Superior temporal gyrus (tissue), 1 donor: Measurements from ENCODE around the gene LPXN.
A peak's percentile ranks its signal among the peaks of the same experiment; 100 is the strongest.

Source experiments
- DNase-seq: peaks from one replicate; pipeline ENCODE4 v3.0.0-alpha.2; 2016; ENCODE audit errors: extremely low spot score

Gene LPXN

DNA sequence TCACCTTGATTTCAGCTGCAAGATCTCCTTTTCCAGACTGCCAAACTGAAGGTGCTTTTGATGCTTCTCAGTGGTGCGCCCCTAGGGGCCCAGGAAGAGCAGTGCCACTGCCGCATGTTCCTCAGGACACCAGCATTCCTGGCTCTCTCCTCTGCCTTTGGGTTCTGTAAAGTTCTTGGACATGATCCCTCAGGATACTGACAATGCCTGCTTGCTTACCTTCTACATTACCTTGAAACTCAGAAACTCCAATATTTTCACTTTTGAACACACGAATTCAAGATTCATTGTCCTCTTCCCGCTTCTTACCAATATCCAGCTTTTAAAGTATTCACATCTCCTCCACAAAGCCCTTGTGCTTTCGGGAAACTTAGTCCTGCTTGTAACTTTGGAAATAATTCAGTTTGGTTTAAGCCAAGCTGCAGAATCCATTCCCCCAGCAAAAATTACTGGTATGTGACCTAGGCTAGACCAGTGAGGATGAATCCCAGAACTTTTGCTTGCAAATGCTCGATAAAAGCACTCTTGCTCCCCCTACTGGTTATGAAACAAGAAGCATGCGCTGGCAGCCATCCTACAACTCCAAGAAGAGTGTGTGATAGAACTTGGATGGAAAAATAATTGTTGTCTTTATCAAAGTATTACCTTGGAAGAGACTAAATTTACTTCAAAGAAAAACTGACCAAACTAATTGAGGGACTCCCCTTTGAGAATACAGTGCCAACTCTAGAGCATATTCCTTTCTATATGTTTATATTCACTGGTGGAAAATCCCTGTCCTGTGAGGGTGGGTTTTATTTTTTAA is 51.2 kb downstream of the LPXN start:
- DNase-seq: peak; percentile 94

DNA sequence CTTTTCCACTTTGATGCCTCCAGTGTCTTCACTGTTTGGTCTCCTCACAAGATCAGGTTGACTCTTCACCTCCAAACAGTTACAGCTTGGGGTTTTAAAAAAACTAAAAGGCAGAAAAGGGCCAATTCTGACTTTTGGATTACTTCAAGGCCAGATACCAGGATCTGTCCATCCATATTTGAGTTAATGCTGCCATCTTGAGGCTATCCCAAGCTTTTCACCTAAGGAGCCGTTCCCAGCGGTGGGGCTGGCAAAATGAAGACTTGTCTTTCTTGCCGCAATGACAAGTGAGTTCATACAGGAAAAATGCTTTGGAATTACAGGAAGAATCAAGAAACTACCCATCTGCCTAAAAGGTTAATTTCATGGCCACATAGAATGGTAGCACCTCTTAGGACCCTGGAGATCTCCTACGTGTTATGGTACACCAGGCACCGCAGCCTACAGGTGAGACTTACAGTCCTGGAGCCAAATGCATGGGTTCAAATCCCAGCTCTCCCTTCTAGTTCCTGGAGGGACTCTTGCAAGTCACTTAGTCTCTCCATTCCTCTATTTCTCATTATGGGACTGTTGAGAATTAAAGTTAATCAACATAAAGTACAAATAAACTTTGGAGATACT is 61.8 kb downstream of the LPXN start:
- peak; percentile 86 for DNase-seq

DNA sequence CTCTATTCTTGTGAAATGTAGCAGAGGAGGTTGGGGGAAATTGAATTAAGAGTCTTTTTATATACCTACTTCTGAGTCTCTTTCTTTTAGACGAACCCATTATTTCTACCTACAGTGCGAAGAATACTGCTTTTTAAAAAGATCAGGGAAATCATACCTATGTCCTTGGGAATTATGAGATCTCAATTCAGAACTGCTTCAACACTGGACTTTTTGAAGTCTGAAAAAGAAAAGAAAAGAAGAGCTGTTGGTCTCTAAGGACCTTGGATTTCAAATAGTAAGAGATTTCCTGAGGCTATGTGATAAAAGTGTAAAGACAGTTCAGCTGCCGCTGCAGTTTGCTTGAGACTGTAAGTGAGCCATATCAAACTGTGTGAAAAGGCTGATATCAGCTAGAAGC is 64.0 kb downstream of the LPXN start:
- DNase-seq: no peak

DNA sequence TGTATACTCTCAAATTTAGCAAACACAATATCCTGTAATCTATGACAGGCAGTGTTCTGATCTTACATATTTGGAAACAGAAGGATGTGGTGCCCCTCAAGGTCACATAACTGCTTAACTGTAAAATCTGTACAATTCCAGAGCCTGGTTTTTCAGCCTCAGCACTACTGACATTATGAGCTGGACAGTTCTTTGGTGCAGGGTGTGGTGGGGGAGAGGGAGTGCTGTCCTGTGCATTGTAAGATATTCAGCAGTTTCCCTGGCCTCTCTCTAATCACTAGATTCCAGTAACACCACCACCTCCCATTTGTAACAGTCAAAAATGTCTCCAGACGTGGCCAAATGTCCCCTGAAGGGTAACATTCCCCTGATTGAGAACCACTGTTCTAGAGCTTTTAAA is 65.9 kb downstream of the LPXN start:
- no peak for DNase-seq

DNA sequence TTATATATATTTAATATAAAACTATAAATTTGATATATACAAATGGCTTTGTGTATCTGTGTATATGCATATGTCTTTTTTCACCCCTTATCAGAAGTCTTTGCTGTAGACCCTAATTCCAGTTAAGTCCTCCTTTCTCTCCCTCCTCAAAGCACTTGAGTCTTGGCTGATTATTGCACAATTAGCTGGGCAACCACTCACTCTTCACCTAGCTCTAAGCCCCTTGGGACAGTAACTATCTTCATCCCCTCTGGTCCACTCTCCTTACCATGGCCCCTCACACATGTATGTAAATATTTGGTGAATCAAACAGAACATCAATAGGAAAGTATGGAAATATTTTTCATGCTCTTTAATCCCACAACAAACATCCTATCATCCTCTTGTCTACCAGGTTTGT is 66.8 kb downstream of the LPXN start:
- no peak for DNase-seq

DNA sequence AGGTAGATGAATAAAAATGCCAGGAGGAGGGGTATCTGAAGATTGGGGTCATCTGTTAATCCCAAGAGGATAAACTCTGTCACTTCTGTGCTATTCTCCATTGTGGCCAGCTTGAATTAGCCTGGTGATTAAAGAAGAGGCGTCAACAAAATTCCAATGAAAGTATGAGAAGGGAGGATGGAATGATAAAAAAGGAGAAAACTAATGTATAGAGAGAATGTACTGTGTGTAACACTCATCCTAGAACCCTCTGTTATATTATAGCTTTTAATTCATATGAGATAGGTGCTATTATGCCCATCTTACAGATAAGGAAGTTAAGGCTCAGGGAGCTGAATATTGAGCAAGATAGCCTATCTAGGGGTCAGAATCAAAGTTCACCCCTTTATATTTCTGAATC is 67.7 kb downstream of the LPXN start, which contains the start of gene OR5B21:
Gene OR5B21, minus strand, starts transcription at position 101 of the 400 bp plus-strand sequence. Its CDS starts 0 bp downstream, at position 101.
- DNase-seq: no peak

DNA sequence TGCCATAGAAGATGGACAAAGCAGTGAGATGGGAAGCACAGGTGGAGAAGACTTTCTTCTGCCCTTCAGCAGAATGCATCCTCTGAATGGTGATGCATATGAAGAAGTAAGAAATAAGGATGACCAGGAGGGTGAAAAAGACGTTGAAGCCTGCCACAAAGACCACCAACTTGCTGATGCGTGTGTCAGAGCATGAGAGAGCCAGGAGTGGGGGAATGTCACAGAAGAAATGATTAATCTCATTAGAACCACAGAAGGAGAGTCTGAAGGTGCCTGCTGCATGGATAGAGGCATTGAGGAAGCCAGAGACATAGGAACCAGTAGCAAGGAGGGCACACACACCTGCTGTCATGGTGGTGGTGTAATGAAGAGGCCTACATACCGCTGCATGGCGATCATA is 68.3 kb downstream of the LPXN start:
- DNase-seq: no peak

DNA sequence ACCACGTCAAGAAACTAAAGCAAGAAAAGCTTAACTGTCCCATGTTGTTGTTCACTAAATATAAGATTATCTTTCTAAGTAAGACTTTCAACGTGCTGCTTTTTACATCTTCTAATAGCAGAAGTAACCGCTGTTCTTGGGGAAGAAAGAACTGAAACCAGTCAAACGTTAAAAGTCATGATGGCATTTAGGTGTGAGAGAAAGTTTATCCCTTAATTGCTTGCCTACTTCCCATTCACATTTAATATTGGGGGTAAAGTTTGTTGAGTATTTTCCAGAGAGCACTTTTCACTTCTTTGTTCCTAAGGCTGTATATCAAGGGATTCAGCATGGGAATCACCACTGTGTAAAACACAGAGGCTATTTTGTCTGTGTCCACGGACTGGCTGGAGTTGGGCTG is 68.7 kb downstream of the LPXN start:
- no peak for DNase-seq

DNA sequence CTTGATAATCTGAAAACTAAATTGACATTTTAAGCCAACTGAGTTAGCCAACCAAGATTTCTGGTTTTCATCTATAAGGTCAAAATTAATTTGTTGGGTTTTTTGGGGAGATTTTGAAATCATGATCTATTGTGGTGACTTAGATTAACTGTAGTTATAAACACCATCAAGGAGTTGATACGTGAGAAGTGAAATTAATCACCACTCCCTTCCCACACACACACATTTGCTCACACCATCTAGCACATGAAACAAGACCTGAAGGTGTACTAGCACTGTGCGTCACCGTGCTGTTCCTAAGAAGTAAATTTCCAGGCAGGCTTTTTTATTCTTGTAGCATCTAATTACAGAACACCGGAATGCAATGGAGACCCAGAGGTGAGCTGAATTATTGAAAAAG is 69.8 kb downstream of the LPXN start:
- no peak for DNase-seq

DNA sequence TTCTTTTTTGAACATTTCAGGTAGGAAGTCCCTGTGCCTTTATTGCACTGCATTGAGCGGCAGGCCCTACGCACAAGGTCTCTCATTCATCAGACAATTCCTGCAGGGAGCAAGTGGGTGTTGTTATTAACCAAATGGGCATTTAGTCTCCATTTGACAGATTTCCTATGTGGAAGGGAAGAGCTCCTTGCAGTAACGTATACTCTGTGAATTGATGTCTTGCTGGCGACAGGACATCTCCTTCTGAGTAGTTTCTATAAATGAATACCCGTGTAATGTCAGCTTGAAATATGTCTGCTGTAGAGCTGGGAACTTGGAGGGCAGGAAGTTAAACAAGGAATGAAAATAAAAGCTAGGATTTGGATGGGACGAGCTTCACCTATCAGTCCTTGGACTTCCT is 71.4 kb downstream of the LPXN start:
- DNase-seq: no peak

DNA sequence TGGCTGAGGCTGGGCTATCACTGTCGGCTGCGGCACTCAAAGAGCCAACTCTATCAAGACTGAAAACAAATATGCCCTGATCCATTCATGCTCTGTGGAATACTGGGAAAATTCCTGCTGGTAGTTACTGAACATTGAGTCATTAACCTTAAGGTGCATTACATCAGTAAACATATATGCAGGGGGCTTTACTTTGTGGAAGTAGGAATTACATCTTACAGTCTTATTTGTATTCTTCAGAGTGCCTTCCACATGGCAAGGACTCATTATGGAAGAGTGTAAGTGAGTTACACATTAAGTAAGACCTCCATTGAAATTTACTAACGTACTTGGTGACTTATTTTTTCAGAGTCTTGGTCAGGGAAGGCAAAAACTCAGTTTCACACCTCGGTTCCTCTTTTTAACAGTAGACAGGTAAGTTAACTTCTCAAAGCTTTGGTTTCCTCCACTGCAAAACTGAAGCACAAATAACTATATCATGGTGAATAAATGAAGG is 72.2 kb downstream of the LPXN start:
- no peak for DNase-seq

DNA sequence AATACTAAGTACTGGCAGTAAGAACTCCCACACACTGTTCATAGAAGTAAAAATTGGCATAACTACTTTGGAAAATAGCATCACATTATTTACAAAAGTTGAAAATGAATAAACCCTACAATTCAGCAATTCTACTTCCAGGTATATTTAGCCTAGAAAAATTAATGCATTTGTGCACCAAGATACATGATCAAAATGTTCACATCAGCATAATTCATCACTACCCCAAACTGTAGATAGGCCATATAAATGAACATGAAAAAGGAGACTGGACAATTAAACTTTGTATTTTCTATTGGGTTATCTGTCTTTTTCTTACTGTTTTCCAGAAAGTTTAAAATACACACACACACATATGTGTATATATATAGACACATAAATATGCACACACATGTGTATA is 73.7 kb downstream of the LPXN start:
- no peak for DNase-seq

DNA sequence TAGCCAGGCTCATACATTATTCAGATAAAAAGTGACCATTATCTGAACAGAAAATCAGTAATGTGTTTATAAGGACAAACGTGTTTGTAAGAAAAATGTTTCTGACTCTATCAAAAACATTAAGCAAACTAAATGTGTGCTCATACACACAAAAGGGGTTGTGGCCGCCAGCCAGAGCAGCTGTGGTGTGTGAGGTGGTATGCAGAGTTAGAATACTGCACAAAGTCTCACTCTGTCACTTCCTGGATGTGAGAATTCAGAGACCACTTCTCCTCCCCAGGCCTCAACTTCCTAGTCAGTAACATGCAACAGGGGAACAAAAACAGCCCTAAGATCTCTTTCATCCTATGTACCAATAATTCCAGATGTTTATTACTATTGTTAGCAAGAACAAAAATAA is 77.2 kb downstream of the LPXN start:
- DNase-seq: no peak

DNA sequence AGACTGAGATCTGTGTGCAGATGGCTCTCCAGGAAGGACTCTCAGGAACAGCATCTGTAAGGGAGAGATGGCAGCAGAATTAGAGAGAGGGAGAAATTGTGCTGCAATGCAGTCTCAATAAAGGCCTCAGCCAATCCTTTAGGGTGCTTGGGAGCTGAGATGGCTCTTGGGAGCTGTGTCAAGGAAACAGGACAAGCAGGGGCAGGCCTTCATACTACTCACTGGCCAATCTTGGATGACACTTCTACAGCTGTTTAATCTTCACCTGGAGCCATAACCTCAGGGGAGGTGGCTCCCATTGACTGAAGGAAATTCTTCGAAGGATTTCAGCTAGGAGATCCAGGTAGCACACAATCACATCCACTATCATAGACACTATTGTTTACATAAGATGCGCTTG is 77.7 kb downstream of the LPXN start:
- DNase-seq: no peak

DNA sequence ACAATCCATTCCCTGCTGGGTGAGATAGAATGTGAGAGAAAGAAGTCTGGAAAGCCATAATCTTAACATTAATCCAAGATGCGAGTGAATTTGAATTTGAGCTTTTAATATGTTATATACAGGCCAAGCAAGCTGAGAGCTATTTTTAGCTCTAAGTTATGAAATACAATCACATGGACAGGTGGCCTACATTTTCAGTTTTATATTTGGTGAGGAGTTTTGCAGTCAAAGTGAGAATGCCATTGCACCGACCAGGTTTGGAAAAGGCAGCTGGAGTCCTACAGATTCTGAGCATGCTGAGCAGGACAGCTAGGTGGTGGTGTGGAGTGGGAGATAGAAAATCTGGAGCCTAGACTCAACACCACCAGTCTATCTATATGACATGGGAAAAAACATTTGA is 79.8 kb downstream of the LPXN start:
- DNase-seq: peak; percentile 64

DNA sequence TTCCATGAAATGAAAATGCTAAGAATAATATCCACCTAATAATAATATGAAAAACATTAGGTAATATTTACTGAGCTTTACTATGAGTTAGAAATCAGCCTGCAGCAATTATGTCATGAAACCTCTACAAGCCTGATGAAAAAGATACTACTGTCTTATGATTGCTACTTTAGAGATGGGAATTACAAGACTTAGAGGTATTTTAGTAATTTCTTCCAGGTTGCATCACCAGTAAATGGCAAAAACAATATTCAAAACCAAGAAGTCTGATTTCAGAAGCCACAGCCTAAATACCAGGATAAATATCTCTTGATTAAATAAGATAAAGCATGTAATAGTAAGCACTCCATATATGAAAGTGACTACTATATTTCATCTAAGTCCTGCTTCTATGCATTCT is 81.6 kb downstream of the LPXN start:
- no peak for DNase-seq

DNA sequence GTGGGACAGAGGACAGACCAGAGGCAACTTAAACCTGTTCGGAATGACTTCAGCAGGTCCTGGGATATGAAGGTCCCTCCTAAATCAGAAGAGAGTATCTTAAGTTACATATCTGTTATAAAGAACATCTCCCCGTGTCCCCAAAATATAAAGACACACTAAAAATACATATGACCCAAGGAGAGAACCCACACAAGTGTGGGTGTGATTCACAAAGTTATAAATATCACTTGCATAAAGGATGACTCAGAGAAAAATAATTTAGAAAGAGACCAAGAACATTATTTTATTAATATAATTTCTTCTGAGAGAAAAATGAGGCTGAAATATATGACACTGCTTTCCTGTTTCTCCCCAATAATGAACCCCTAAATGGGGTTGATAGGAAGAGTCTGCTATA is 82.0 kb downstream of the LPXN start:
- DNase-seq: no peak

DNA sequence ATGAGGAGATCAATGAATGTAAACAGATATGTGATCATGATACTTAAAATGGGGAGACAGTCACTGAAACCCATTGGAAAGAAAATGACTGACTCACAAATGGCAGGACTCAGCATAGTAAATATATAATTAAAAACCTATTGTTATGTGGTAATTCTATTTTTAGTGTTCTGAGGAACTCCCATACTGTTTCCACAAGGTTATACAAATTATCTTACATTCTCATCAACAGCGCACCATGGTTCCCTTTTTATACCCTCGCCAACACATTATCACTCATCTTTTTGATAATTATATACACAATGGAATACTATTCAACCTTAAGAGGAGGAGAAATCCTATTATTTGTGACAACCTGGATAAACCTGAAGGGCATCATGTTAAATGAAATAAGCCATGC is 84.8 kb downstream of the LPXN start:
- no peak for DNase-seq

DNA sequence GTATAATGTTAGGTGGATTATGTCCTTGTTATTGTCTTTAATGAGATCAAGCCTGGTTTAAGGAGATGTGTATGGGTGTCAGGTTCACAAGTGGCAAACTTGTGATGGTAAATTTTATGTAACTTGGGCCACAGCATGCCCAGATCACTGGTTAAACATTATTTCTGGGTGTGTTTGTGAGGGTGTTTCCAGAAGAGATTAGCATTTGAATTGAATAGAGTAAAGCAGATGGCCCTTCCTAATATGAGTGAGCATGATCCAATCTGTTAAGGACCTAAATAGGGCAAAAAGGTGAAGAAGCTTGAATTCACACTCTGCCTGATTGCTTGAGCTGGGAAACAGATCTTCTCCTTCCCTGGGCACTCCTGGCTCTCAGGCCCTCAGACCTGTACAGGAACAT is 88.5 kb downstream of the LPXN start:
- DNase-seq: no peak

DNA sequence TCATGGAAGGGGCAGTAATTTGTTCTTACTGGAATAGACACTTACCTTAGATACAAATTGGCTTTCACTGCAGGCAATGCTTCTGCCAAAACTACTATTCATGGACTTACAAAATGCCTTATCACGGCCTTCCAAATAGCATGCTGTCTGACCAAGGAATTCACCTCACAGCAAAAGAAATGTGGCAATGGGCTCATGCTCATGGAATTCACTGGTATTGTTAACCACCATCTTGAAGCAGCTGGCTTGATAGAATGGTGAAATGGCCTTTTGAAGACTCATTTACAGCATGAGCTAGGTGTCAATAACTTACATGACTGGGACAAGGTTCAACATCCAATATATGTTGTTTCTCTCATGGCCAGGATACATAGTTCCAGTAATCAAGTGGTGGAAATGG is 89.7 kb downstream of the LPXN start:
- no peak for DNase-seq
